ENCODE data around the gene MAIP1. TPM values are rescaled to one million over a fixed set of nuclear protein-coding genes. Genes with fewer than 3 reads are reported as not detected.

The MAIP1 gene, protein sequence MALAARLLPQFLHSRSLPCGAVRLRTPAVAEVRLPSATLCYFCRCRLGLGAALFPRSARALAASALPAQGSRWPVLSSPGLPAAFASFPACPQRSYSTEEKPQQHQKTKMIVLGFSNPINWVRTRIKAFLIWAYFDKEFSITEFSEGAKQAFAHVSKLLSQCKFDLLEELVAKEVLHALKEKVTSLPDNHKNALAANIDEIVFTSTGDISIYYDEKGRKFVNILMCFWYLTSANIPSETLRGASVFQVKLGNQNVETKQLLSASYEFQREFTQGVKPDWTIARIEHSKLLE
- total RNA-seq = 13.0 TPM

DNA sequence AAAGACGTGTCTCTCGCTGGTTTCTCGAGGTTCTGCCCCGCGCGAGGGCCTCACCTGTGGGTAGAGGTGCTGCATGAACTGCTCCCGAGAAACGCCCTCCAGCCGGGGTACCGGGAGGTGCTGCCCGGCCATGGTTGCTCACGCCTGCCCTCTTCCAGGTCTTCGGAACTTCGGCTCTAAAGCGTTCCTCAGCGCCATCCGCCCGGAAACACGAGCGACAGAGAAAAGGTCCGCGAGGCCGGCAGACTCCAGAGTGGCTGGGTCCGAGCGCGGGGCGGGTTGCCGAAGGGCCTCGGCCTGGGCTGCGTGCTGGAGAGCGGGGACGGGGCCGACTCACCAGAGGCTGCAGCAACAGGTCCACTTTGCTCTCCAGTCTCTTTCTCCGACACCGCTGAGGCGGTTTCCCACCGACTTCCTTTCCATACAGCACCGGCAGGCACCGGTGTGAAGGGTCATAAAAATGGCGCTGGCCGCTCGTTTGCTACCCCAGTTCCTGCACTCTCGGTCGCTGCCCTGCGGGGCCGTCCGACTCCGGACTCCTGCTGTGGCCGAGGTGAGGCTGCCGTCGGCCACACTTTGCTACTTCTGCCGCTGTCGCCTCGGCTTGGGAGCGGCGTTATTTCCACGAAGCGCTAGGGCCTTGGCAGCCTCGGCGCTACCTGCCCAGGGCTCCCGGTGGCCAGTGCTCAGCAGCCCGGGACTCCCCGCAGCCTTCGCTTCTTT, at the start of gene MAIP1, which contains the start of gene TYW5:
Gene MAIP1 (plus strand): TSS at position 244 of the 723 bp plus-strand sequence. CDS start 217 bp downstream, at position 461.
Gene TYW5 (minus strand): TSS at position 153 of the 723 bp plus-strand sequence. CDS start 21 bp downstream, at position 132.

DNA sequence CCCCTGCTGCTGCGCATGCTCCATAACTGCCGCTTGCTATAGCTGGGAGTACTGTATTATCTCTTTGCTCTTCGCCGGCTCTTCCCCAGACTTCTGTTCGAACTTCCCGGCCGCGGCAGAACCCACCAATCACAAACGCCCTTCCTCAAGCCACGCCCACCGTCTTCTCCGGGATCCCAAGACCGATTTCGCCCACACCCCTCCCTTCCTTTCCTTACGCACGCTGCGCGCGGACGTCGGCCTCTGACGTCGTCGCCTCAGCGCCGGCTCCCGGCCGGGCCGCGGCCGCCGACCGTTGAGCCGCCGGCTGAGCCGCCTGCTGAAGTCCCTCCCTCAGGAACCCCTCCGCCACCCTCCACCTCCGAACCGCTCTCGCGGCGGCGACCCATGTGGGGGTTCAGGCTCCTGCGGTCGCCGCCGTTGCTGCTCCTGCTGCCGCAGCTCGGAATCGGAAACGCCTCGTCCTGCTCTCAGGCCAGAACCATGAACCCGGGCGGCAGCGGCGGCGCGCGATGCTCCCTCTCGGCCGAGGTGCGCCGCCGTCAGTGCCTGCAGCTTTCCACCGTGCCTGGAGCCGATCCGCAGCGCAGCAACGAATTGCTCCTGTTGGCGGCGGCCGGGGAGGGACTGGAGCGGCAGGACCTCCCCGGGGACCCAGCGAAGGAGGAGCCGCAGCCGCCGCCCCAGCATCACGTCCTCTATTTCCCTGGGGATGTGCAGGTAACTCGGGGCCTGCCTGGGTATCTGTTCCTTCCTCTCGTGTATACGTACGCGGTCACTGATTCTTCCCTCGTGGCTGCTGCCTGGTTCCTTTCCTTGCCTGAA, 44.1 kb upstream of the MAIP1 start, which contains the start of gene C2orf69:
Gene C2orf69 (plus strand): TSS at position 242 of the 825 bp plus-strand sequence. CDS start 146 bp downstream, at position 388.

Other genes starting within 250 kb of the MAIP1 start
- 2.3 TPM for gene FTCDNL1, start 104.4 kb upstream of the MAIP1 start, total RNA-seq
- 19.6 TPM for gene C2orf69, start 44.3 kb upstream of the MAIP1 start, total RNA-seq
- gene TYW5, start 91 bp upstream of the MAIP1 start, total RNA-seq = 19.2 TPM